NCI-H748 (cell line): ENCODE data around the gene MFSD6L.
A peak's percentile ranks its signal among the peaks of the same experiment; 100 is the strongest.

Source experiments
- DNase-seq: peaks from one replicate; lab custom pipeline; 2025; ENCODE audit not compliant: unreplicated experiment; lab: John Stamatoyannopoulos, UW

The MFSD6L gene

GRCh38 chr17:8798846-8799569 lies at the start of gene MFSD6L:
Gene MFSD6L, minus strand, starts transcription at chr17:8799365. Its CDS starts 245 bp downstream, at chr17:8799120.
- DNase-seq = peak; percentile 79

- no peak for DNase-seq
Measured at GRCh38 chr17:8847891-8848290, 48.7 kb upstream of the MFSD6L start.

- DNase-seq = peak; percentile 40
Measured at GRCh38 chr17:8846768-8847211, 47.6 kb upstream of the MFSD6L start.

- no peak for DNase-seq
Measured at GRCh38 chr17:8844229-8845218, 45.4 kb upstream of the MFSD6L start.

- DNase-seq = no peak
Measured at GRCh38 chr17:8843344-8843743, 44.2 kb upstream of the MFSD6L start.

- peak; percentile 16 for DNase-seq
Measured at GRCh38 chr17:8841844-8842243, 42.7 kb upstream of the MFSD6L start.

GRCh38 chr17:8839410-8839935 lies 40.3 kb upstream of the MFSD6L start:
- no peak for DNase-seq

- no peak for DNase-seq
Measured at GRCh38 chr17:8838551-8839095, 39.5 kb upstream of the MFSD6L start.

- DNase-seq = peak; percentile 23
Measured at GRCh38 chr17:8837563-8838075, 38.5 kb upstream of the MFSD6L start.

GRCh38 chr17:8836821-8837562 lies 37.8 kb upstream of the MFSD6L start:
- no peak for DNase-seq

- DNase-seq = no peak
Measured at GRCh38 chr17:8835631-8836364, 36.6 kb upstream of the MFSD6L start.

- no peak for DNase-seq
Measured at GRCh38 chr17:8835106-8835505, 35.9 kb upstream of the MFSD6L start.

- DNase-seq = peak; percentile 37
Measured at GRCh38 chr17:8832711-8833352, 33.7 kb upstream of the MFSD6L start.

GRCh38 chr17:8831234-8831849 lies 32.2 kb upstream of the MFSD6L start:
- no peak for DNase-seq

- DNase-seq = no peak
Measured at GRCh38 chr17:8830141-8830540, 31.0 kb upstream of the MFSD6L start.

- no peak for DNase-seq
Measured at GRCh38 chr17:8829036-8829941, 30.1 kb upstream of the MFSD6L start.

GRCh38 chr17:8828517-8828875 lies 29.3 kb upstream of the MFSD6L start:
- DNase-seq = no peak
